Stimulated activated naive CD8-positive, alpha-beta T cell treated with anti-CD3 and anti-CD28 coated beads, Interleukin-15, Interleukin-2, amounts not matched to agents 100 ng/mL and 50 ng/mL, for 24 hours (primary cell): Measurements from ENCODE around the gene C1orf53.
"Not testable (repeated sequence)": the region's sequence is repeated elsewhere in the genome, so short reads cannot be mapped to it uniquely, and the experiment has no call there.

ENCODE experiments used
- H3K27ac Mint-ChIP-seq: one replicate; pipeline ENCODE4 v1.8.0; 2021; ENCODE audit warnings: mild to moderate bottlenecking, mixed read lengths
- H3K27me3 Mint-ChIP-seq: one replicate; pipeline ENCODE4 v1.8.0; 2021; ENCODE audit warnings: mixed read lengths
- H3K36me3 Mint-ChIP-seq: one replicate; pipeline ENCODE4 v1.8.0; 2021; ENCODE audit warnings: low read depth, mixed read lengths
- H3K4me1 Mint-ChIP-seq: one replicate; pipeline ENCODE4 v1.8.0; 2021; ENCODE audit warnings: low read depth, mixed read lengths
- H3K4me3 Mint-ChIP-seq: one replicate; pipeline ENCODE4 v1.8.0; 2021; ENCODE audit warnings: mild to moderate bottlenecking, mixed read lengths
- H3K9me3 Mint-ChIP-seq: one replicate; pipeline ENCODE4 v1.8.0; 2021; ENCODE audit warnings: mixed read lengths

C1orf53 gene

DNA sequence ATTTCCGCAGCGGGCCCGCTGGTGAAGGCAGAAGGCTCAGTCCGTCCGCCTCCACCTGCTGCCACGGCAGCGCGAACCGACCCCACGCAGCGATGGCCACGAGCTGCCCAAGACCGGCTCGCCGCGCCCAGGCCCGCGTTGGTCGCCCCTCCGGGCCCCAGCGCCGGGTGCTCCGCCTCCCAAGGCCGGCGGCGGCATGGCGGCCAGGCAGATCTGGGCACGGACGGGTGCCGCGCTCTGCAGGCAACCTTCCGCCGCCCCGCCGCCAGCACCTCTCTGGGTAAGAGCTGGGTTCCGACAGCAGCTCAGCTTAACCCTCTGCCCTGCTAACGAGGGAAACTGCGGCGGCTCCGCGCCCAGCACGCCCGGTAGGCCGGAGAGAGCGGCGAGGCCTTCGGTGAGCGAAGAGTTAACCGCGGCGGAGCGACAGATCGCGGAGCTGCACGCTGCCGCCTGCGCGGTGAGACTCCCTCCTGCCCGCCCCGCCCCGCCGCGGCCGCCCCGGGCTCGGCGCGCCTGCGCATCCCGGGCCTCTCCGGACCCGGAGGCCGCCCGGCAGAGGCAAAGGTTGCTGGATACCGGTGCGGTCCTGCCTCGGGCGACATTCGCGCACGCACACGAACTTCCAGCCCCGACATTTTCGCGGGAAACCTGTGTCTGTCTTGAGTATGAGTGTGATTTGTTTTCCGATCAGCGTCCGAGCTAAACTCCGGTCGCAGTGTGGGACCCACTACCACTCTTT lies at the start of gene C1orf53:
TSS of gene C1orf53 (plus strand) at position 177 of the 742 bp plus-strand sequence. CDS start at position 197, 20 bp downstream.
- peak within 1 kb of the TSS; percentile 85 for H3K27ac Mint-ChIP-seq
- H3K27me3 Mint-ChIP-seq: peaks cover 58% of the 10 kb centered on the region
- peaks cover 16% of the 10 kb centered on the region for H3K4me1 Mint-ChIP-seq
- peak within 1 kb of the TSS; percentile 84 for H3K4me3 Mint-ChIP-seq
- no peaks in the 10 kb centered on the region for H3K9me3 Mint-ChIP-seq
- no peaks in the 10 kb centered on the region for H3K36me3 Mint-ChIP-seq

DNA sequence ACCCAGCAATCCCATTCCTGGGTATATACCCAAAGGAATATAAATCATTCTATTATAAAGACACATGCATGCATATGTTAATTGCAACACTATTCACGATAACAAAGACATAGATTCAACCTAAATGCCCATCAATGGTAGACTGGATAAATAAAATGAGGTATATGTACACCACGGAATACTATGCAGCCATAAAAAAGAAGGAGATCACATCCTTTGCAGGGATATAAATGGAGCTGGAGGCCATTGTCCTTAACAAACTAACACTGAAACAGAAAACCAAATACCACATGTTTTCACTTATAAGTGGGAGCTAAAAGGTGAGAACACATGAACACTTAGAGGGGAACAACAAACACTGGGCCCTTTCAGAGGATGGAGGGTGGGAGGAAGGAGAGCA lies 46.7 kb upstream of the C1orf53 start:
- not testable (repeated sequence) for H3K27me3 Mint-ChIP-seq, H3K4me1 Mint-ChIP-seq, H3K4me3 Mint-ChIP-seq, H3K9me3 Mint-ChIP-seq, H3K36me3 Mint-ChIP-seq, H3K27ac Mint-ChIP-seq

- Mint-ChIP-seq H3K4me1 (no peaks in the 10 kb centered on the region), H3K9me3 (no peaks in the 10 kb centered on the region), H3K36me3 (no peaks in the 10 kb centered on the region), H3K27ac (no peak overlapping the region), H3K27me3 (no peaks in the 10 kb centered on the region), H3K4me3 (no peak overlapping the region)
Measured at GRCh38 chr1:197857477-197857876, 45.0 kb upstream of the C1orf53 start.

GRCh38 chr1:197859024-197859423 lies 43.4 kb upstream of the C1orf53 start:
- Mint-ChIP-seq H3K27me3 (no peaks in the 10 kb centered on the region), H3K4me1 (no peaks in the 10 kb centered on the region), H3K36me3 (no peaks in the 10 kb centered on the region), H3K9me3 (no peaks in the 10 kb centered on the region), H3K4me3 (no peak overlapping the region), H3K27ac (no peak overlapping the region)

- Mint-ChIP-seq H3K4me1 (no peaks in the 10 kb centered on the region), H3K4me3 (no peak overlapping the region), H3K9me3 (no peaks in the 10 kb centered on the region), H3K27me3 (no peaks in the 10 kb centered on the region), H3K36me3 (no peaks in the 10 kb centered on the region), H3K27ac (no peak overlapping the region)
Measured at GRCh38 chr1:197862221-197862620, 40.2 kb upstream of the C1orf53 start.

DNA sequence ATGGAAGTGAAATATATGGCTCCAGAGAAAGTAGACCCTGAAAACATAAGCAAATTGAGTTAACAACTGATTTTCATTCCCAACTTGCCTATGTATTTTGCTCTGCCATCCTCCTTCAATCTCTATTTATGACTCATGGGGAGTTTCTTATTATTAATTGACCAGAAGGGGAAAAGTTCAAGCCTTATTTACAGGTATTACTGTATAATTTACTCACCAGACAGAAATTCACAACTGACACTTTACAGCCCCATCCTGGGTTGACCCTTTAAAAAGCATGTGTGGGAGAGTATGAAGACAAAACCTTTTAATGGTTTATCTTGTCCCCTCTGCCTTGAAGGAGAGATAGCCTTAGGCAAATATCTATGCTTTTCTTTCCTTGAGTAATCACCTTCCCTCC lies 39.8 kb upstream of the C1orf53 start:
- Mint-ChIP-seq H3K36me3 (no peaks in the 10 kb centered on the region), H3K9me3 (no peaks in the 10 kb centered on the region), H3K4me1 (no peaks in the 10 kb centered on the region), H3K27me3 (no peaks in the 10 kb centered on the region), H3K27ac (no peak overlapping the region), H3K4me3 (no peak overlapping the region)

DNA sequence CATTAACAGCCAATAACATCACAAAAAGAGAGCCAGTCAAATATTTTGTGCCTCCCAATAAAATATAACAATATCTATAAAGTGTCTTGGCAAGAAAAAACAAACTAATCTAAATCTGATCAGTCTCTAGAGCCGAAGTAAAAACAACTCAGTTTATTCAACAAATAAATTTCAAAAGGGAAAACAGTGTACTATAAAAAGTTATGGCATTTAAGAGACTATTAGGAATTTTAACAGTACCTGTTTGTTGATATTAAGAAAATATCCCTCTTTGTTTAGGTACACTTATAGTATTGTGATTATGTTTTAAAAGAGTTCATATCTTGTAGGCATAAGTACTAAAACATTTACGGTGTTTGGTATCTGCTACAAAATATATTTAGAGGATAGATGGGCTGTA lies 36.6 kb upstream of the C1orf53 start:
- H3K36me3 Mint-ChIP-seq: no peaks in the 10 kb centered on the region
- H3K9me3 Mint-ChIP-seq: no peaks in the 10 kb centered on the region
- no peak overlapping the region for H3K4me3 Mint-ChIP-seq
- H3K4me1 Mint-ChIP-seq: no peaks in the 10 kb centered on the region
- no peaks in the 10 kb centered on the region for H3K27me3 Mint-ChIP-seq
- H3K27ac Mint-ChIP-seq: no peak overlapping the region

GRCh38 chr1:197868751-197869489 lies 33.5 kb upstream of the C1orf53 start:
- H3K36me3 Mint-ChIP-seq: no peaks in the 10 kb centered on the region
- no peaks in the 10 kb centered on the region for H3K4me1 Mint-ChIP-seq
- H3K27me3 Mint-ChIP-seq: no peaks in the 10 kb centered on the region
- no peak overlapping the region for H3K4me3 Mint-ChIP-seq
- no peaks in the 10 kb centered on the region for H3K9me3 Mint-ChIP-seq
- no peak overlapping the region for H3K27ac Mint-ChIP-seq

GRCh38 chr1:197869490-197870077 lies 32.8 kb upstream of the C1orf53 start:
- no peaks in the 10 kb centered on the region for H3K27me3 Mint-ChIP-seq
- H3K36me3 Mint-ChIP-seq: no peaks in the 10 kb centered on the region
- H3K9me3 Mint-ChIP-seq: no peaks in the 10 kb centered on the region
- no peak overlapping the region for H3K27ac Mint-ChIP-seq
- no peaks in the 10 kb centered on the region for H3K4me1 Mint-ChIP-seq
- H3K4me3 Mint-ChIP-seq: no peak overlapping the region

- Mint-ChIP-seq H3K4me1 (no peaks in the 10 kb centered on the region), H3K27ac (no peak overlapping the region), H3K27me3 (peaks cover 12% of the 10 kb centered on the region), H3K36me3 (no peaks in the 10 kb centered on the region), H3K4me3 (no peak overlapping the region), H3K9me3 (peaks cover 16% of the 10 kb centered on the region)
Measured at GRCh38 chr1:197876894-197877293, 25.5 kb upstream of the C1orf53 start.

DNA sequence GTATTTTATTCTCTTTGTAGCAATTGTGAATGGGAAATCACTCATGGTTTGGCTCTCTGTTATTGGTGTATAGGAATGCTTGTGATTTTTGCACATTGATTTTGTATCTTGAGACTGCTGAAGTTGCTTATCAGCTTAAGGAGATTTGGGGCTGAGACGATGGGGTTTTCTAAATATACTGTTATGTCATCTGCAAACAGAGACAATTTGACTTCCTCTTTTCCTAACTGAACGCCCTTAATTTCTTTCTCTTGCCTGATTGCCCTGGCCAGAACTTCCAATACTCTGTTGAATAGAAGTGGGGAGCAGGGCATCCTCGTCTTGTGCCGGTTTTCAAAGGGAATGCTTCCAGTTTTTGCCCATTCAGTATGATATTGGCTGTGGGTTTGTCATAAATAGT lies 22.0 kb upstream of the C1orf53 start:
- Mint-ChIP-seq H3K27me3 (peaks cover 29% of the 10 kb centered on the region), H3K9me3 (peaks cover 16% of the 10 kb centered on the region)
- H3K4me3 Mint-ChIP-seq, H3K27ac Mint-ChIP-seq, H3K4me1 Mint-ChIP-seq, H3K36me3 Mint-ChIP-seq: not testable (repeated sequence)

- H3K27me3 Mint-ChIP-seq: peaks cover 35% of the 10 kb centered on the region
- H3K27ac Mint-ChIP-seq, H3K36me3 Mint-ChIP-seq, H3K4me3 Mint-ChIP-seq, H3K9me3 Mint-ChIP-seq, H3K4me1 Mint-ChIP-seq: not testable (repeated sequence)
Measured at GRCh38 chr1:197882241-197882640, 20.2 kb upstream of the C1orf53 start.

GRCh38 chr1:197884173-197884572 lies 18.3 kb upstream of the C1orf53 start:
- Mint-ChIP-seq H3K36me3 (no peaks in the 10 kb centered on the region), H3K9me3 (no peaks in the 10 kb centered on the region), H3K27me3 (peaks cover 42% of the 10 kb centered on the region), H3K27ac (no peak overlapping the region), H3K4me1 (no peaks in the 10 kb centered on the region), H3K4me3 (no peak overlapping the region)

- Mint-ChIP-seq H3K36me3 (no peaks in the 10 kb centered on the region), H3K4me1 (no peaks in the 10 kb centered on the region), H3K27ac (no peak overlapping the region), H3K4me3 (no peak overlapping the region), H3K27me3 (peaks cover 57% of the 10 kb centered on the region), H3K9me3 (no peaks in the 10 kb centered on the region)
Measured at GRCh38 chr1:197890936-197891335, 11.5 kb upstream of the C1orf53 start.

DNA sequence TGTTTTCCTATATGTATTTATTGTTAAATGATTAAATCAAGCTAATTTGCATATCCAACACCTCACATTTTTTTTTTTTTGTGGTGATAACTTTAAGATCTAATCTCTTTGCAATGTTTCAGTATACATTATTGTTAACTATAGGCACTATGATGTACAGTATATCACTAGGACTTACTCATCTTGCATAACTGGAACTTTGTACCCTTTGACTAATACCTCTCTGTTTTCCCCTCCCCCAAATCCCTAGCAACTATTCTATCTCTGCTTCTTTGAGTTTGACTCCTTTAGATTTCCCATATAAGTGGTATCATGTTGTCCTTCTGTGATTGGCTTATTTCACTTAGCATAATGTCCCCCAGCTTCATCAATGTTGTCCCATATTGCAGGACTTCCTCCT lies 9.7 kb upstream of the C1orf53 start:
- H3K27ac Mint-ChIP-seq: no peak overlapping the region
- no peaks in the 10 kb centered on the region for H3K4me1 Mint-ChIP-seq
- H3K36me3 Mint-ChIP-seq: no peaks in the 10 kb centered on the region
- no peak overlapping the region for H3K4me3 Mint-ChIP-seq
- peaks cover 62% of the 10 kb centered on the region for H3K27me3 Mint-ChIP-seq
- H3K9me3 Mint-ChIP-seq: no peaks in the 10 kb centered on the region
